ENCODE results near the gene SAMD10. TPM values are rescaled to one million over a fixed set of nuclear protein-coding genes. Genes with fewer than 3 reads are reported as not detected.

SAMD10 gene
- polyA plus RNA-seq, 3 donors: 0.34 to 2.4 (median 0.67) TPM

GRCh38 chr20:63955827-63956663, 23.4 kb downstream of the SAMD10 start, which contains the start of gene UCKL1:
Gene UCKL1, minus strand, starts transcription at chr20:63956416. Its CDS starts 44 bp downstream, at chr20:63956372.
- intact Hi-C loops (cut with micrococcal nuclease): loop anchor here in 1 of 2 donors (1.0 to 5.0 kb wide), 4 partner anchors 24 to 249 kb away; partner anchors contain the start of genes ARFRP1, DNAJC5, TCEA2 and ZGPAT

More at GRCh38 chr20:63955827-63956663, 23.4 kb downstream of the SAMD10 start, which contains the start of gene UCKL1:
- no peaks in the 10 kb centered on the region for H3K9me3 Mint-ChIP-seq
- H3K27ac Mint-ChIP-seq: peak within 1 kb of the TSS; percentile 11 to 90 (median 74)
- peaks cover 50% of the 10 kb centered on the region for H3K79me2 ChIP-seq (ENCODE audit: insufficient read depth, low read length)
- peaks cover 2 to 3% of the 10 kb centered on the region in 2 donors for H3K36me3 Mint-ChIP-seq
- H3K4me1 ChIP-seq (ENCODE audit: control insufficient read depth in 1 of 2, insufficient read depth in 2 of 2, low read length in 2 of 2): peaks cover 24 to 39% of the 10 kb centered on the region in 2 donors
- under 1% methylated on average over 100 of the region's 105 CpGs for WGBS (ENCODE audit: insufficient coverage)
- peaks cover 50% of the 10 kb centered on the region for H4K20me1 ChIP-seq (ENCODE audit: insufficient read depth, low read length)
- TF ChIP-seq, protein P1, sequence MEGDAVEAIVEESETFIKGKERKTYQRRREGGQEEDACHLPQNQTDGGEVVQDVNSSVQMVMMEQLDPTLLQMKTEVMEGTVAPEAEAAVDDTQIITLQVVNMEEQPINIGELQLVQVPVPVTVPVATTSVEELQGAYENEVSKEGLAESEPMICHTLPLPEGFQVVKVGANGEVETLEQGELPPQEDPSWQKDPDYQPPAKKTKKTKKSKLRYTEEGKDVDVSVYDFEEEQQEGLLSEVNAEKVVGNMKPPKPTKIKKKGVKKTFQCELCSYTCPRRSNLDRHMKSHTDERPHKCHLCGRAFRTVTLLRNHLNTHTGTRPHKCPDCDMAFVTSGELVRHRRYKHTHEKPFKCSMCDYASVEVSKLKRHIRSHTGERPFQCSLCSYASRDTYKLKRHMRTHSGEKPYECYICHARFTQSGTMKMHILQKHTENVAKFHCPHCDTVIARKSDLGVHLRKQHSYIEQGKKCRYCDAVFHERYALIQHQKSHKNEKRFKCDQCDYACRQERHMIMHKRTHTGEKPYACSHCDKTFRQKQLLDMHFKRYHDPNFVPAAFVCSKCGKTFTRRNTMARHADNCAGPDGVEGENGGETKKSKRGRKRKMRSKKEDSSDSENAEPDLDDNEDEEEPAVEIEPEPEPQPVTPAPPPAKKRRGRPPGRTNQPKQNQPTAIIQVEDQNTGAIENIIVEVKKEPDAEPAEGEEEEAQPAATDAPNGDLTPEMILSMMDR (IDR thresholded peaks at IDR 0.05): peak; percentile 38
- H3K4me3 ChIP-seq (replicated peaks in 1 of 3; ENCODE audit: low read depth in 2 of 3, low read length in 3 of 3): peak within 1 kb of the TSS; percentile 75 to 93 (median 82)
- H3K36me3 ChIP-seq (replicated peaks in 1 of 2; ENCODE audit: control insufficient read depth in 1 of 2, insufficient read depth in 2 of 2, low read length in 2 of 2): no peaks in the 10 kb centered on the region
- peak within 1 kb of the TSS; percentile 79 to 85 for H3K4me3 Mint-ChIP-seq
- peak within 1 kb of the TSS; percentile 90 for H2AFZ ChIP-seq (ENCODE audit: insufficient read depth, low read depth, low read length, poor library complexity, severe bottlenecking)
- peak within 1 kb of the TSS in 1 of 2 donors; percentile 76 for H3K27ac ChIP-seq (ENCODE audit: low read depth in 1 of 2, low read length in 2 of 2)
- peak; percentile 83 to 84 (median 83) for DNase-seq
- H3K27me3 Mint-ChIP-seq (ENCODE audit: low read depth in 3 of 3): peaks cover 0 to 5% (median 2%) of the 10 kb centered on the region in 3 donors
- H3K4me2 ChIP-seq (replicated peaks; ENCODE audit: extremely low read depth, low read length, poor library complexity, severe bottlenecking): peak within 1 kb of the TSS; percentile 89
- peaks cover 30% of the 10 kb centered on the region for H3K4me1 Mint-ChIP-seq
- H3K9ac ChIP-seq (ENCODE audit: insufficient read depth, low read length, poor library complexity, severe bottlenecking): peak within 1 kb of the TSS; percentile 85
- no peaks in the 10 kb centered on the region for H3K27me3 ChIP-seq (ENCODE audit: control insufficient read depth in 2 of 2, insufficient read depth in 2 of 2, low read length in 2 of 2)
- H3K9me3 ChIP-seq (replicated peaks in 1 of 2; ENCODE audit: control insufficient read depth in 1 of 2, insufficient read depth in 1 of 2, low read length in 2 of 2): no peaks in the 10 kb centered on the region
